A549 (cell line): Measurements from ENCODE around the gene DNAJC7.

Source experiments
- BHLHE40 ChIP-seq: IDR thresholded peaks from 2 replicates; pipeline ENCODE4 v1.6.1; 2012; ENCODE audit warnings: low read depth, low read length, inconsistent platforms
- MYC ChIP-seq: IDR thresholded peaks from 2 replicates; pipeline ENCODE4 v1.6.1; 2012; ENCODE audit warnings: mild to moderate bottlenecking, inconsistent platforms, low read length, improper control_type of control experiment, borderline replicate concordance
- PHF8 ChIP-seq: fragments of 200-600 bp; sonication (generic); IDR thresholded peaks from 2 replicates; pipeline ENCODE4 v1.6.1; 2016; ENCODE audit warnings: low read depth, mild to moderate bottlenecking, antibody characterized with exemption, moderate library complexity, borderline replicate concordance
- TF ChIP-seq, protein P1 (sequence below): fragments of >200 bp; sonication (Bioruptor Twin); formaldehyde crosslinking; IDR thresholded peaks from 3 replicates; pipeline ENCODE4 v1.5.1; 2016

DNA sequence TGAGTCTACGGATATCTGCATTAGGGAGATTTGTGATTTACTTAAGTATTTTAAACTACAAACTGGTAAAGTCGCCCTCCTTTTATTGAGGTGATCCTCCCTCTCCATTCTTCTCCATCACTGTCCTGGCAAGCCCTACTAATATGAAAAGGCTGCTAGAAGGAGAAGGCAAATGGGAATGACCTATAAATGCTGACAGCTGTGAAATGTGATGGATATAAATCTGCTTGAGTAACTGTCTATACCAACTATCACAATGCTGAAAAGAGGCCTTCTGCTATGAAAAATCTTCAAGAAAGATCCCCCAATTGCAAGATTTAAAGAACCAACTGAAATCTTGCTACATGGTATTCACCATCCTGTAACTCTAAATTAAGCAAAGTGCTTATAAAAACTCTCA is 15.5 kb downstream of the DNAJC7 start:
- TF ChIP-seq PHF8 (no peak), MYC (no peak), BHLHE40 (no peak)
- TF ChIP-seq, protein P1, sequence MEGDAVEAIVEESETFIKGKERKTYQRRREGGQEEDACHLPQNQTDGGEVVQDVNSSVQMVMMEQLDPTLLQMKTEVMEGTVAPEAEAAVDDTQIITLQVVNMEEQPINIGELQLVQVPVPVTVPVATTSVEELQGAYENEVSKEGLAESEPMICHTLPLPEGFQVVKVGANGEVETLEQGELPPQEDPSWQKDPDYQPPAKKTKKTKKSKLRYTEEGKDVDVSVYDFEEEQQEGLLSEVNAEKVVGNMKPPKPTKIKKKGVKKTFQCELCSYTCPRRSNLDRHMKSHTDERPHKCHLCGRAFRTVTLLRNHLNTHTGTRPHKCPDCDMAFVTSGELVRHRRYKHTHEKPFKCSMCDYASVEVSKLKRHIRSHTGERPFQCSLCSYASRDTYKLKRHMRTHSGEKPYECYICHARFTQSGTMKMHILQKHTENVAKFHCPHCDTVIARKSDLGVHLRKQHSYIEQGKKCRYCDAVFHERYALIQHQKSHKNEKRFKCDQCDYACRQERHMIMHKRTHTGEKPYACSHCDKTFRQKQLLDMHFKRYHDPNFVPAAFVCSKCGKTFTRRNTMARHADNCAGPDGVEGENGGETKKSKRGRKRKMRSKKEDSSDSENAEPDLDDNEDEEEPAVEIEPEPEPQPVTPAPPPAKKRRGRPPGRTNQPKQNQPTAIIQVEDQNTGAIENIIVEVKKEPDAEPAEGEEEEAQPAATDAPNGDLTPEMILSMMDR: no peak
